IPS DF 4.7 (cell line): ENCODE measurements around the gene SHMT2.

ENCODE experiments used
- DNase-seq: peaks from one replicate; pipeline ENCODE4 v3.0.0-alpha.2; 2013; ENCODE audit warnings: low spot score; ENCODE audit errors: extremely low read depth

The SHMT2 gene

DNA sequence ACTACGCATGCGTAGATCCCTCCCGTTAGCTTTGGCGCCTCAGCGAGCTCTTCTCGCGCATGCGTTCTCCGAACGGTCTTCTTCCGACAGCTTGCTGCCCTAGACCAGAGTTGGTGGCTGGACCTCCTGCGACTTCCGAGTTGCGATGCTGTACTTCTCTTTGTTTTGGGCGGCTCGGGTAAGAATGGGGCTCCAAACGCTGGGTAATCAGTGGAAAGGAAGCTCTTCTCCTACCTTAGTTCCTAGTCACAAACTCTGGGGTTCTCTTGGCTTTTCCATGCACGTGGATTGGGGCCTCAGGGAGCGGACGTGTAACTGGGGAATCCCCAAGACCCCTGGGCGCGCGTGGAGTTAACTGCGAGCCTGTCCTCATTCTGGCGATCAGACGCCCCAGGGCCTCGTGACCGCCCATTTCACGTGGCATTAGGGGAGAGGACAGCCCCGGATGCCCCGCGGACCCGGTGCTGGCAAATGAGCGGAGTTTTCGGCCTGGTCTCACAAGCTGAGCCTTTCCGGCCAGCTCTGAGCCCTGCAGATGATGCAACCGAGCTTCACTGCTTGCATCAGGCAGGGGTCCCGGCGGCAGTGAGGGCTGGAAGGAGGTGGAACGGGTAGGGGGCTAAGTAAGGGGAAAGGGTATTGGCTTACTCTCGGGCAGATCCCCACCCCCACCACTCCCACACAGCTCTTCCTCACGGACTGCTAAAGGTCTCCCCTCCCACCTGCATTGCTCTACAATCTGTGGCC lies at the start of gene SHMT2:
Gene SHMT2 (plus strand): TSS at position 78 of the 747 bp plus-strand sequence. CDS start 68 bp downstream, at position 146.
- DNase-seq, result peak; percentile 96

DNA sequence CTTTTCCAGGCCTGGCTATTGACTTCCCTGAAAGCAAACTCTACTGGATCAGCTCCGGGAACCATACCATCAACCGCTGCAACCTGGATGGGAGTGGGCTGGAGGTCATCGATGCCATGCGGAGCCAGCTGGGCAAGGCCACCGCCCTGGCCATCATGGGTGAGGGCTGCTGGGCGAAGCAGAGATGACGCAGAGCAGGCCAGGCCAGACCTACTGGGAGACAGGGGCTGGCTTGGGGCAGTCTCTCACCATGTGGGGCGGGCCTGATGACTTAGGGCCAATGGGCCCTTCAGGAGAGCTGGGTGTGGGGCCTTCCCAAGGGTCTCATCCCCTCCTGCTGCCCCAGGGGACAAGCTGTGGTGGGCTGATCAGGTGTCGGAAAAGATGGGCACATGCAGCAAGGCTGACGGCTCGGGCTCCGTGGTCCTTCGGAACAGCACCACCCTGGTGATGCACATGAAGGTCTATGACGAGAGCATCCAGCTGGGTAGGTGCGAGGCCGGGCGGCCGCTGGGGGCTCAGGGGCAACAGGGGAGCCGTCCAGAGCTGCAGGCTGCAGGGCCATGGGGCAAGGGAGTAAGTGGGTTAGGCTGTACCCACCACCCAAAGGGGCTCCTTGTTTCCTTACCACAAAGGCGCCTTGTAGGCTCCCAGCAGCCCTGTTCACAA lies 49.1 kb upstream of the SHMT2 start:
- no peak for DNase-seq

DNA sequence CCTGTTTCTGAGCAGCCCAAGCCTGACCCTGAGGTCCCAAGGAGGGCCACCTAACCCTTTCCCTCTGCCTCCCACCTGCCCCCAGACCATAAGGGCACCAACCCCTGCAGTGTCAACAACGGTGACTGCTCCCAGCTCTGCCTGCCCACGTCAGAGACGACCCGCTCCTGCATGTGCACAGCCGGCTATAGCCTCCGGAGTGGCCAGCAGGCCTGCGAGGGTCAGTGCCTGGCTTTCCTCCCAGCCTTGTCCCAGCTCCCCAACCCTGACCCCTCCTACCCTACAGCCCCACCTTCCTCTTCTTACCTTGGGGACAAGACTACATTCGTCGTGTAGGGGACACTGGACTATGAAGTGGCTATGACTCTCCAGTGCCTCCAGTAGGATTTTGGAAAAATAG lies 48.4 kb upstream of the SHMT2 start:
- no peak for DNase-seq

DNA sequence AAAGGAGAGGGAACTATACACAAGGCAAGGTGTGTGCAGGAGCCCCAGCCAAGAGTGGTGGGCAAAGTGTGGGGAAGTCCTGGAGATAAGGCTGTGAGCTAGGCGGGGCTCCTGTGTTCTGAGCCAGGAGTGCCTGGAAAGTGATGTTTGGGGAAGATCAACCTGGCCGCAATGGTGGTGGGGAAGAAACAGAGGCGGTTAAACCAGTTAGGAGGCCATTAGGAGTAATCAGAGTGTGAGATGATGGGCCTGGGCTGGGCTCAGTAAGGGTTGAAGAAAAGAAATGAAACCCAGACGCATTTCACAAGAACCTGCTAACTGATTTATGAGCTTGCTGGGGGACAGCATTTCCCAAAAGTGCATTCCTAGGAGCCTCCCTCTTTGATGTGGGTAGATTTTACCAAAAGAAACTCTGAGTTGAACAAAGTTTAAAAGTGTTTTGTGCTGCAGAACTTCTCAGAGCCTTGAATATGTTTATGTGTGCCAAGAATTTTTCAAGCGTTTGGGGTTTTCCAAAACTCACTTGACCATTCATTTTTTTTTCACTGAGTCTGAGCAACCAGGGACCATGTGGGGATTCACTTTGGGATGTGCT lies 47.9 kb upstream of the SHMT2 start:
- no peak for DNase-seq

DNA sequence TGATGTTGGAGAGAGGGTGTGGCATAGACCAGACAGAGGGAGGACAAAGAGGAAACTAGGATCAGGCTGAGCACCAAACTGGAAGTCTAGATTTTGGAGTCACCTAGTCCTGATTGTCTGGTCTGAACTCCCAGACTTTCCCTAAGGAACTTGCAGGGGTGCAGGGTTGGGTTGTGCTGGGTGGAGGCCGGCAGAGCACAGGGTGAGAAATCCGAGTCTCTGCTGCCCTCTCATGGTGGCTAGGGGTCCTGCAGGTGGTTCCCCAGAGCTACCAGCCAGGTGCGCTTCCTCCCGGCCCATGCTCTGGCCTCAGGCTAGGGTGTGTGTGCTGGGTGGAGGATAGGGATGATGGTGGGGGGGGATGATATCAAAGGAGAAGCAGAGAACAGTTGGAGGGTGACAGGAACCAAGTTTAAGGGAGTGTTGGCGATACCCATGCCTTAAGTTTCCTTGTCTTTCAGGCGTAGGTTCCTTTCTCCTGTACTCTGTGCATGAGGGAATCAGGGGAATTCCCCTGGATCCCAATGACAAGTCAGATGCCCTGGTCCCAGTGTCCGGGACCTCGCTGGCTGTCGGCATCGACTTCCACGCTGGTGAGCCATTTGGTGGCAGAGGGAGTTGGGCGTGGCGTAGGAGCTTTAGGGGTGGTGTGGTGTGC lies 46.5 kb upstream of the SHMT2 start:
- peak; percentile 72 for DNase-seq

DNA sequence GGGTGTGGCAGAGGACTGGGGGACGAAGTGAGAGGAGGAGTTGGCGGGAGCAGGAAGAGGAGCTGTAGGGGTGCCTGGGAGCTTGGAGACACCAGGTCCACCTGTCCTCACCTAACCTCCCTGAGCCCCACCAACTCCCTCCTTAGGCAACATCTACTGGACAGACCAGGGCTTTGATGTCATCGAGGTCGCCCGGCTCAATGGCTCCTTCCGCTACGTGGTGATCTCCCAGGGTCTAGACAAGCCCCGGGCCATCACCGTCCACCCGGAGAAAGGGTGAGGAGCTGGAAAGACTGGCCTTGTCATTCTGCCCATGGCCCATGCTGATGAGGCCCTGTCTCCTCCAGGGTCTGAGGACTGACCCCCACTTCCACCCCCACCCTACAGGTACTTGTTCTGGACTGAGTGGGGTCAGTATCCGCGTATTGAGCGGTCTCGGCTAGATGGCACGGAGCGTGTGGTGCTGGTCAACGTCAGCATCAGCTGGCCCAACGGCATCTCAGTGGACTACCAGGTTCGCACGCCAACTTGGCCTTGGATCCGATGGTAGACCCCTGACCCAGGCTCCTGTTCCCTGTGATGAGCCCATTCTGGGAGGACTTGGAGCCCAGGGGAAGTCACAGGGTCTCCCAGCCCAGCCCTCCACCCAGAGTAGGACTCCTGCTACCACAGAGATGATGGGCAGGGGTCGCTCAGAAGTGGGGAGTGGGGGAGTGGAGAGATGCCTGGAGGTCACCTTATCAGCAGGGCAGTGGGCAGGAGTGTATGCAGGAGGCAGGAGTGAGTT lies 45.4 kb upstream of the SHMT2 start:
- no peak for DNase-seq

DNA sequence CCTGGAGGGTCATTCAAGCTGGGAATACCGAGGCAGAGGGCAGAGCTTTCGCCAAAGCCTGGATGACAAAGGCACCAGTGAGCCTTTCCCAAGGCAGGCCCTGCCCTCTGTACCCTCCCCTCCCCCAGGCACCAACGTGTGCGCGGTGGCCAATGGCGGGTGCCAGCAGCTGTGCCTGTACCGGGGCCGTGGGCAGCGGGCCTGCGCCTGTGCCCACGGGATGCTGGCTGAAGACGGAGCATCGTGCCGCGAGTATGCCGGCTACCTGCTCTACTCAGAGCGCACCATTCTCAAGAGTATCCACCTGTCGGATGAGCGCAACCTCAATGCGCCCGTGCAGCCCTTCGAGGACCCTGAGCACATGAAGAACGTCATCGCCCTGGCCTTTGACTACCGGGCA lies 44.1 kb upstream of the SHMT2 start:
- no peak for DNase-seq

DNA sequence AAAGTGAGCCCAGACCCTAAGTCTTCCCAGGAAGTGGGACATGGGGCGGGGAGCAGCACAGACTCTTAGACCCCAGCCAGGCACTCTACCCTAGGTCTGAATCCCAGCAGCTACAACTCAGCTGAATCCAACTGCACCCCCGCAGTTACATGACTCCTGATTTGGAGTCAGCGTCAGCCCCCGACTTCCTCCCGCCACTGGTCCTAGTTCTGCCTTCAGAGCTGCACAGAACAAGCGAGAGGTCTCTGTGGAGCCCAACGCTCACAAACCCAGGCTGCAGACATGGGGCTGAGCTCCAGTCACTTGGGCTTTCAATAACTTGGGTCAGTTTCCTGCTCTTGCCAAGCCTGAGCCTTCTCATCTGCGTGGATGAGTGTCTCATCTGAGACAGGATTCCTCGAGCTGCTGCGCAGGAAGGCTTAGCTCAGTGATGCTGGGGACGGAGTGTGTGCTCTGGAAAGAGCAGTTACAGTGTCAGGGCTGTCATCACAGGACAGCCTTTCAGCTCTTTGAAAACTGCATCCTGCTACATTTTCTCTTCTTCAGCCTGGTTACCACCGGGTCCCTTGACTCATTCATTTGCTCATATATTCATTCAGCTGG lies 43.5 kb upstream of the SHMT2 start:
- no peak for DNase-seq

DNA sequence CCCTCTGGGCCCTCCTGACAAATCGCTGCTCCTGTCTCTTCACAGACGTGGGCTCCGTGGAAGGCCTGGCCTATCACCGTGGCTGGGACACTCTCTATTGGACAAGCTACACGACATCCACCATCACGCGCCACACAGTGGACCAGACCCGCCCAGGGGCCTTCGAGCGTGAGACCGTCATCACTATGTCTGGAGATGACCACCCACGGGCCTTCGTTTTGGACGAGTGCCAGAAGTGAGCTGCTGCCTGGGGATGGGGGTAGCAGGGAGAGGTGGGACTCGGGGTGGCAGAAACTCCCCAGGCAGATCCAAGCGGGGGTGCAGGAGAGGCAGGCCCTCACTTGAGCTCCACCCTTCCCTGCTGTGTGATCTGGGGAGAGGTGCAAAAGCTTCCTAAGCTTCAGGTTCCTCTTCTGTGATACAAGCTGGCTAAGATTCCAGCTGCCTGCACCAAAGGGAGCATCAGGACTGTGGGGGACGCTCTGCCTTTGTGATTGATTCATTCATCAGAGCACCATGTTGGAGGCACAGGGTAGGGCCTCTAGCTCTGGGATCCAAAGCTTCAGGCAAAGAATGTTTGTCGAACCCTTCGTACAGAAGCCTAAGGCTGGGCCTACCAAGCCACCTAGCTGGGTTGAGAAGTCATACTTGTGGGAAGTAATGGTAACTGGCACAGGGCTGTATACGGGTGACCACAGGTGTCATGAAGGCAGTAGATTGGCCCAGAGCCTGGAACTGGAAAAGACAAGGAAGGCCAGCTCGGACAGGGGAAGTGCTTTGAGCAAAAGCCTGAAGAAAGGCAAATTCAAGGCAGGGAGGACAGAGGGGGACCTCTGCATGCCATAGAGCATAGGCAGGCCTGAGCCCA lies 42.1 kb upstream of the SHMT2 start:
- DNase-seq, result no peak

DNA sequence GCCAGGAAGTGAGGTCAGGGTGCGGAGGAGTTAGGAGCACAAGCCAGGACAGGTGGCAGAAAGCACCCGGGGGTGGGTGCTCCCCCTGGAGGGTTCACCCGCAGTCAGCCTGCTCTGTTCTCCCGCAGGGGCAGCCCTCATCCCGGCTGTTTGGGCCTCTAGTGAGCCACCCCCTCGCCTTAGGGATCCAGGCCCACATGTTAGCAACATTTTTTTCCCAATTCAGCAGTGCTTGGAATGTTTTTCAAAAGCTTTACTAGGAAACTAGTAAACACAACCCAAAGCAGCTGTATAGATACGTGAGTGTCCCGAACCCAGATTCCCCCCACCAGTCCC lies 41.5 kb upstream of the SHMT2 start:
- DNase-seq, result no peak

DNA sequence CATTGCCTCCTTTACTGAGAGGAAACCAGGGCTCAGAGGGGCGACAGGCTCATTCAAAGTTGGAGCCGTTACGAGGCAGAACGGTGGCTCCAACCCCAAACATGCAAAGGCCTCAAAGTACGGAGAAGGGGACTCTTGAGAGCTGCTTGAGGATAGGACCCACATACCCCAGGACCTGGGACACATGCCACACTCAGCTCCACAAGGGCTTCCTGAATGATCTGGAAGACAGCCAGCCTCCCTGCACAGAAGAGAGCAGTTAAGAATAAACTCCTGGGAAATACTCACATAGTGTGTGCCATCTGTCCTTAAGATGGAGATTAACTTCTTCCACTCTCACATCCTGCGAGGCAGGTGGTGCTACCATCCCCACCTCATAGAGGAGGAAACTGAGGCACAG lies 39.5 kb upstream of the SHMT2 start:
- DNase-seq, result no peak

DNA sequence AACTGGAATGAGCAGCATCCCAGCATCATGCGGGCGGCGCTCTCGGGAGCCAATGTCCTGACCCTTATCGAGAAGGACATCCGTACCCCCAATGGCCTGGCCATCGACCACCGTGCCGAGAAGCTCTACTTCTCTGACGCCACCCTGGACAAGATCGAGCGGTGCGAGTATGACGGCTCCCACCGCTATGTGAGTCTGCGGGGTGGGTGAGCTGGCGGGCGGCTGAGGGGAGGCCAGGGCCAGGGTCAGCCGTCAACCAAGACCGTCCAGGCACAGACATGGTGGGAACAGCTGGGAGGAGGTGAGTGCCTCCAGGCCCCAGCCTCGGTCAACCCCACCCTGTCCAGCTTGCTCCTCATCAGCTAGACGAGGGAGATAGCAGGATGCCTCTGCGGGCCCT lies 38.7 kb upstream of the SHMT2 start:
- no peak for DNase-seq

DNA sequence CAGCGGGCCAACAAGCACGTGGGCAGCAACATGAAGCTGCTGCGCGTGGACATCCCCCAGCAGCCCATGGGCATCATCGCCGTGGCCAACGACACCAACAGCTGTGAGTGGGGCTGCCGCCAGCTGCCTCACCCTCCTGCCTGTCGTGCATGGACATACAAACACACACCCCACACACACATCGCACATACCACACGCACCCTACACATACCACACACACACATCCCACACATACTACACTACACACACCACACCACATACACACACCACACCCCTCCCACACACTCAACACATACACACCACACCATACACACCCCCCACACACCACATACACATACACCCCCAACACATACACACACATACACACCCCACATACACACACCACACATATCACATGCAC lies 38.1 kb upstream of the SHMT2 start:
- no peak for DNase-seq

DNA sequence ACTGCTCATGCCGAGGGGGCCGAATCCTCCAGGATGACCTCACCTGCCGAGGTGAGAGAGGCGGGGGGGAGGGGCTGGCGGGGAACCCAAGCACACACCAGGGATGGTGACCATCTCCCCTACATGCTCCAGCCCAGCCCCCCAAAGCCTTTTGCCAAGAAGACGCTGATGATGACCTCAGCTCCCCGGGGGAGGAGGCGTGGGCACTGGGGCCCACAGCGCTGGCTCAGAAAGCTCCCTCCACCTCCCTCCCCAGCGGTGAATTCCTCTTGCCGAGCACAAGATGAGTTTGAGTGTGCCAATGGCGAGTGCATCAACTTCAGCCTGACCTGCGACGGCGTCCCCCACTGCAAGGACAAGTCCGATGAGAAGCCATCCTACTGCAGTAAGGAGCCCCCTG lies 36.6 kb upstream of the SHMT2 start:
- DNase-seq, result no peak

DNA sequence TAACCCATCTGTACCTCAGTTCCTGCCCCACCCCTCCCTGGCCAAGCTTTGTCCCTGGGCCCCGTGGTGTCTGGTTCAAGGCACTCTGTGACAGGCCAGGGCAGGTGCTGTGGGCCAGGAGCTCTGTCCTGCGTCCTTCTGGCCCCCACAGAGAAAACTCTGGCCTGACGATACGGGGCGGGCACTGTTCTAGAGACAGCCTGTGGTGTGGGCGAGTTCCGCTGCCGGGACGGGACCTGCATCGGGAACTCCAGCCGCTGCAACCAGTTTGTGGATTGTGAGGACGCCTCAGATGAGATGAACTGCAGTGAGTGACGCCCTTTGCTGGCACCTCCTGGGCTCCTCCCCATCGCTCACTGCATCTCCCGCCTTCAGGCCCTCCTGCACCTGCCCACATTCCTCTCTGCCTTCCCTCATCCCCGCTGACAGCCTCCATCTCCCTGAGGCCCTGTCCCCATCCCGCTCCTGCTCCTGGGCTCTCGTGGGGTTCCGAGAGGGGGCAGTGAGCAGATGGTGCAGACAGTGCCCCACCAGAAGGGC lies 35.7 kb upstream of the SHMT2 start:
- DNase-seq, result no peak

DNA sequence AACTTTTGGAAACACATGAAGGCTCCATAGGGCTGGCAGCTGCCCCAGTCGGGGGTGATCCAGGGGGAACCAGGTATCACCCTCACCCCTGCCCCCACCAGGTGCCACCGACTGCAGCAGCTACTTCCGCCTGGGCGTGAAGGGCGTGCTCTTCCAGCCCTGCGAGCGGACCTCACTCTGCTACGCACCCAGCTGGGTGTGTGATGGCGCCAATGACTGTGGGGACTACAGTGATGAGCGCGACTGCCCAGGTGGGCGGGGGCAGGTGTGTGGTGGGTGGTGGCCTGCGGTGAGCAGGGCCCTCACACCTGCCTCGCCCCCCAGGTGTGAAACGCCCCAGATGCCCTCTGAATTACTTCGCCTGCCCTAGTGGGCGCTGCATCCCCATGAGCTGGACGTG lies 35.3 kb upstream of the SHMT2 start:
- DNase-seq, result no peak

DNA sequence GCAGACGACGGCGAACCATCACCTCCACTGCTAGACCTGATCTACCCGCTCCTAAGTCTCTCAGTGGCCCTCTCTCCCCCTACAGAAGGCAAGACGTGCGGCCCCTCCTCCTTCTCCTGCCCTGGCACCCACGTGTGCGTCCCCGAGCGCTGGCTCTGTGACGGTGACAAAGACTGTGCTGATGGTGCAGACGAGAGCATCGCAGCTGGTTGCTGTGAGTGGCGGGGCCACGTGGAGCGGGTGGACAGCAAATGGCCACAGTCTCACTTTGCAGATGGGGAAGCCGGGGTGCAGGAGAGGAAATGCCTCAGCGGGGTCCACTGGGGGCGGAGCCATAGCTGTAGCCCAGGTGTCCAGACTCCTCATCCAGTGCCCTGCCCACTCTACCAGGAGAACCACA lies 34.3 kb upstream of the SHMT2 start:
- no peak for DNase-seq

DNA sequence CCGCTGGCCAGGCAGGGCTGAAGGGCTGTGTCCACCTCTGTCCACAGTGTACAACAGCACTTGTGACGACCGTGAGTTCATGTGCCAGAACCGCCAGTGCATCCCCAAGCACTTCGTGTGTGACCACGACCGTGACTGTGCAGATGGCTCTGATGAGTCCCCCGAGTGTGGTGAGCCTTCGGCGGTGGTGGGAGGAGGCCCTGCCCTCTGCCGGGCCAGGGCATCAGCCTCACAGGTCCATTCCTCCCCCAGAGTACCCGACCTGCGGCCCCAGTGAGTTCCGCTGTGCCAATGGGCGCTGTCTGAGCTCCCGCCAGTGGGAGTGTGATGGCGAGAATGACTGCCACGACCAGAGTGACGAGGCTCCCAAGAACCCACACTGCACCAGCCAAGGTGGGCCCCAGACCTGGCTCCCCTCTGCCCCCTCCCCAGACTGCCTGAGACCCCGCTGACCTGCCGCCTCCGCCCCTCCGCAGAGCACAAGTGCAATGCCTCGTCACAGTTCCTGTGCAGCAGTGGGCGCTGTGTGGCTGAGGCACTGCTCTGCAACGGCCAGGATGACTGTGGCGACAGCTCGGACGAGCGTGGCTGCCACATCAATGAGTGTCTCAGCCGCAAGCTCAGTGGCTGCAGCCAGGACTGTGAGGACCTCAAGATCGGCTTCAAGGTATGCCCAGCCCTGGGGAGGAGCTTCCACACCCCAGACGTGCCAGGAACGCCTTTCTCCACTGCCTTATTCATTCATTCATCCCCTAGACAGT lies 33.7 kb upstream of the SHMT2 start:
- DNase-seq, result no peak

DNA sequence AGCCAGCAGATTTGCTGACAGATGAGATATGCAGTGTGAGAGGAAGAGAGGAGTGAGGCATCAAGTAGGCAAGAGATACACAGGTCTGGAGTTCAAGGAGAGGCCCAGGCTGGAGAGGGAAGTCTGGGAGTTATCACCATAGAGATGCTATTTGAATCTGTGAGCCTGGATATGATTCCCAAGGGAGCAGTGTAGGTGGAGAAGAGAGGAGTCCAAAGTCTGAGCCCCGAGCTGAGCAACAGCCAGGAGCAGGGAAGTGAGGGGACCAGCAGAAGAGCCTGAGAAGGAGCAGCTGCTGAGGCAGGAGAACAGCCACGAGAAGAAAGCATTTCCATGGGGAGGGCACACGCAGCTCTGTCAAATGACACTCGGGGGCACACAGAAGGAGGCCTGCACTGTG lies 33.1 kb upstream of the SHMT2 start:
- DNase-seq, result no peak
